Mucosa of descending colon (tissue), 3 donors: ENCODE measurements around the gene TRIM47. TPM values are rescaled to one million over a fixed set of nuclear protein-coding genes. Genes with fewer than 3 reads are reported as not detected.
A peak's percentile ranks its signal among the peaks of the same experiment; 100 is the strongest.

Source experiments
- ATAC-seq: fragments of 200-7000 bp; cut with Tn5 transposase; one replicate; pipeline ENCODE4 v1.9.1; 2020; ENCODE audit warnings: mild to moderate bottlenecking, moderate library complexity
- DNase-seq, 3 donors: peaks; one replicate each; pipeline ENCODE4 v3.0.0-alpha.2; 2020
- H3K36me3 ChIP-seq: fragments of 200-600 bp; one replicate; pipeline ENCODE4 v1.8.0; 2021; ENCODE audit warnings: low read depth, mild to moderate bottlenecking
- H3K4me1 ChIP-seq: fragments of 200-600 bp; one replicate; pipeline ENCODE4 v1.8.0; 2021; ENCODE audit warnings: low read depth, mild to moderate bottlenecking
- H3K4me3 ChIP-seq: fragments of 200-600 bp; one replicate; pipeline ENCODE4 v1.8.0; 2021; ENCODE audit warnings: mild to moderate bottlenecking
- H3K9me3 ChIP-seq: fragments of 200-600 bp; one replicate; pipeline ENCODE4 v1.8.0; 2021; ENCODE audit warnings: mild to moderate bottlenecking
- intact Hi-C, 2 donors: fragments of 100-400 bp; cut with DNase I in 1 of 2; cut with micrococcal nuclease in 1 of 2; formaldehyde crosslinking; loops; one replicate each; pipeline versions ENCODE4 v1.11.0 to v1.11.1; 2022; cut with DNase I, micrococcal nuclease
- total RNA-seq, 3 donors: library from RNA; stranded (reverse); fragmentation: NEBNext Ultra II Directional in 2 of 3; extraction: Animal tissue kit (Norgen Biotek cat#: 25700) in 2 of 3; gene quantifications; one replicate each; pipeline versions ENCODE4 v1.2.1 to v1.2.4, GENCODE V29; 2021 to 2023
- TF ChIP-seq, protein P1 (sequence below): fragments of 200-600 bp; IDR thresholded peaks from one replicate; pipeline ENCODE4 v1.8.0; 2022; ENCODE audit warnings: antibody characterized with exemption, mild to moderate bottlenecking
- donor health status: DM: no; HTN: no; CAD: no; lungs with moderate emphysema.
- donor health status: DM: no; HTN: no; CAD: no.
- donor health status: DM: no; HTN: yes; CAD: no.

Gene TRIM47
- total RNA-seq, 3 donors from 2014 or later = 44.5 to 77.4 (median 53.4) TPM

DNA sequence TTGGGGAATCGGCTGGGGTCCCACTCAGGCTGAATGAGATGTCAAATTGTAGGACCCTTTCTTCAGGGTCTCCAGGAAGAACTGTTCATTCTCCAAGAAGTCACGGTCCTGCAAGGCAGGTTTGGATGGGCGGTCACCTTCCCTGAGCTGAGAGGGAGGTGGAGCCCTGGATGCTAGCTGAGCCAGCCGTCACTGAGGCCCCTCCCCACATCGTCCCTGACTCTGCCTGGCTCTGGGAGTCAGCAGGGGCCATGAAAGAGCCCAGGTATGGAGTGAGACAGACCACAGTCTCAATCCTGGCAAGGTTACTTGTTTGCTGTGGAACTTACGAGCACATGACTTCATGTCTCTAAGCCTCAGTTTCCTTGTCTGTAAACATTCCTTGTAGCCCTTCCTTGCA, 32.3 kb upstream of the TRIM47 start:
- Histone ChIP-seq H3K4me1 (peaks cover 5% of the 10 kb centered on the region), H3K9me3 (no peaks in the 10 kb centered on the region), H3K4me3 (no peak overlapping the region), H3K36me3 (no peaks in the 10 kb centered on the region)
- TF ChIP-seq, protein P1, sequence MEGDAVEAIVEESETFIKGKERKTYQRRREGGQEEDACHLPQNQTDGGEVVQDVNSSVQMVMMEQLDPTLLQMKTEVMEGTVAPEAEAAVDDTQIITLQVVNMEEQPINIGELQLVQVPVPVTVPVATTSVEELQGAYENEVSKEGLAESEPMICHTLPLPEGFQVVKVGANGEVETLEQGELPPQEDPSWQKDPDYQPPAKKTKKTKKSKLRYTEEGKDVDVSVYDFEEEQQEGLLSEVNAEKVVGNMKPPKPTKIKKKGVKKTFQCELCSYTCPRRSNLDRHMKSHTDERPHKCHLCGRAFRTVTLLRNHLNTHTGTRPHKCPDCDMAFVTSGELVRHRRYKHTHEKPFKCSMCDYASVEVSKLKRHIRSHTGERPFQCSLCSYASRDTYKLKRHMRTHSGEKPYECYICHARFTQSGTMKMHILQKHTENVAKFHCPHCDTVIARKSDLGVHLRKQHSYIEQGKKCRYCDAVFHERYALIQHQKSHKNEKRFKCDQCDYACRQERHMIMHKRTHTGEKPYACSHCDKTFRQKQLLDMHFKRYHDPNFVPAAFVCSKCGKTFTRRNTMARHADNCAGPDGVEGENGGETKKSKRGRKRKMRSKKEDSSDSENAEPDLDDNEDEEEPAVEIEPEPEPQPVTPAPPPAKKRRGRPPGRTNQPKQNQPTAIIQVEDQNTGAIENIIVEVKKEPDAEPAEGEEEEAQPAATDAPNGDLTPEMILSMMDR = no peak
- no peak for ATAC-seq
- intact Hi-C loops = no loop called here
- no peak for DNase-seq

DNA sequence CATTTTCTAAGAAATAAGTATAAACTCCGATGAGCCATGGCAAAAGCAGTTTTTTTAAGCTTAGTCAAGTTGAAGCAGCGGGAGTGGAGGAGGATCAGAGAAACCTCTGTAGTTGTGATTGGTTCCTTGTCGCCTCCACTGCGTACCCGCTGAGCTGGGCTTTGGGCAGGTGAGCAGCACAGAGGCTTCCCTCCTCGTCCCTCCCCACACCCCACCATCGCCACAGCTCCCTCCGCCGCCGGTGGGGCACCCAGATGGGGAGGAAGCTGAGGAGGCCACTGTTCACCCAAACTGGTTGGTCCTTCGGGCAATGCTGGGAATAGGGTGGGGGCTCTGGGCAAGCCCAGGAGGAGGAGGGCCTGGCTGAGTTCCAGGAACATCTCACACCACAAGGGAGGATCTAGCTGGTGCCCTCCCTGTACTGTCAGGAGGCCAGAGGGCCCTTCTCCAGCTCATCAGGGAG, 31.5 kb upstream of the TRIM47 start:
- no peaks in the 10 kb centered on the region for H3K9me3 ChIP-seq
- DNase-seq = no peak
- peak; percentile 19 for ATAC-seq
- H3K36me3 ChIP-seq = no peaks in the 10 kb centered on the region
- peaks cover 5% of the 10 kb centered on the region for H3K4me1 ChIP-seq
- TF ChIP-seq, protein P1 = no peak
- intact Hi-C loops = loop anchor here (10.0 kb wide), 1 partner anchor 95 kb away; the partner anchor contains the start of gene CDK3 (in 2 of the 2)
- H3K4me3 ChIP-seq = no peak overlapping the region

DNA sequence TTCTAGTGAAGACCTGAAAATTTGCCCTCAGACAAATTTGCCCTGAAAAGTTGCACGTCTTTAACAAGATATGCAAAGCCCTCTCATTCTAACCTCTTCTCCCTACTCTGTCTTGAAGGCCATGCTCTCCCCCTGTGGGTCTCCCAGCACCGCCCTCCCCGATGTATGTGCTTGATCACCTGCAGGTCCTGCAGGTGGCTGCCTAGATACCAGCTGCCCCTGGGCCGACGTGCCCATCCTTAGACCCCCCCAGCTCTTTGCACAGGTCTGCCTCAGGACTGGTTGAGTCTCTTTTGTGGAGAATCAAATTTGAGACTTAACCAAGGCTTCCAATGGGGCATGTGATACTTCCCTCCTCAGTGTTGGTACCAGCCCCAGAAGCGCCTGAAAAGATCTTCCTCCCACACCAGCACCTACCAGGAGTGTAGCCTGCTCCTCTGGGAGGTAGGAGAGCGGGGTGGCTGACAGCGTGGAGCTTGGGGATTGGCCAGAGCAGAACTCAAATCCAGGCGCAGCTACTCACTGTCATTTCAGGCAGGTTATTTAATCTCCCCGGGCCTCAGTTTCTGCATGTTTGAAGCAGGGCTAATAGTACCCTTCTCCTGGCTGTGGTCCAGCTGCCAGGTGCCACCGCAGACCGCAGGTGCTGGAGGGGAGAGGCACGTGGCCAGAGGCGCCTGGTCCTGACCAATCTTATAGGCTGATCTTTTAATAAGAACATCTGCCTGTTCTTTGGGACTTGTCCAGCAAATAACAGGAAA, 30.9 kb upstream of the TRIM47 start:
- DNase-seq (no peak), ATAC-seq (no peak)
- TF ChIP-seq, protein P1 = no peak
- Histone ChIP-seq H3K4me1 (peaks cover 5% of the 10 kb centered on the region), H3K36me3 (no peaks in the 10 kb centered on the region), H3K4me3 (no peak overlapping the region), H3K9me3 (no peaks in the 10 kb centered on the region)
- intact Hi-C loops = loop anchor here (10.0 kb wide), 1 partner anchor 96 kb away; the partner anchor contains the start of gene CDK3 (in 2 of the 2)

DNA sequence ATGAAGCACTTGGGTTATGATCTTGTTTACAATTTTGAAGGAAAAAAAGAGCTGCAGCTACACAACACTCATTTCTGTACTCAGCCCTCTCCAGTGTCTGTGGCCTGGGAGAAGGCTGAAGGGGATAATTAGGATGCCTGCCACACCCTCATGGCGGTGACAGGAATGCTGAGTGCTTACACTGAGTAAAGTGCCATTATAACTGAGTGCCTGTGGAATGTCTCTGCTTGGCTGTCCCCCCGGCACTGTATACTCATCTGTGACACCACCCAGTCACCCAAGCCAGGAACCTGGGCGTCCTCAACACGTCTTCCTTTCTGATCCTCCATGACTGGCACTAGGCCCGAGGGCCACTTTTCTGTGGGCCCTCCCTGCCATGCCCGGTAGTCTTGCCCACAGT, 29.8 kb upstream of the TRIM47 start:
- no peaks in the 10 kb centered on the region for H3K9me3 ChIP-seq
- TF ChIP-seq, protein P1 = no peak
- H3K36me3 ChIP-seq = no peaks in the 10 kb centered on the region
- intact Hi-C loops = loop anchor here (10.0 kb wide), 1 partner anchor 97 kb away; the partner anchor contains the start of gene CDK3 (in 2 of the 2)
- DNase-seq = no peak
- no peak for ATAC-seq
- peaks cover 12% of the 10 kb centered on the region for H3K4me1 ChIP-seq
- no peak overlapping the region for H3K4me3 ChIP-seq

DNA sequence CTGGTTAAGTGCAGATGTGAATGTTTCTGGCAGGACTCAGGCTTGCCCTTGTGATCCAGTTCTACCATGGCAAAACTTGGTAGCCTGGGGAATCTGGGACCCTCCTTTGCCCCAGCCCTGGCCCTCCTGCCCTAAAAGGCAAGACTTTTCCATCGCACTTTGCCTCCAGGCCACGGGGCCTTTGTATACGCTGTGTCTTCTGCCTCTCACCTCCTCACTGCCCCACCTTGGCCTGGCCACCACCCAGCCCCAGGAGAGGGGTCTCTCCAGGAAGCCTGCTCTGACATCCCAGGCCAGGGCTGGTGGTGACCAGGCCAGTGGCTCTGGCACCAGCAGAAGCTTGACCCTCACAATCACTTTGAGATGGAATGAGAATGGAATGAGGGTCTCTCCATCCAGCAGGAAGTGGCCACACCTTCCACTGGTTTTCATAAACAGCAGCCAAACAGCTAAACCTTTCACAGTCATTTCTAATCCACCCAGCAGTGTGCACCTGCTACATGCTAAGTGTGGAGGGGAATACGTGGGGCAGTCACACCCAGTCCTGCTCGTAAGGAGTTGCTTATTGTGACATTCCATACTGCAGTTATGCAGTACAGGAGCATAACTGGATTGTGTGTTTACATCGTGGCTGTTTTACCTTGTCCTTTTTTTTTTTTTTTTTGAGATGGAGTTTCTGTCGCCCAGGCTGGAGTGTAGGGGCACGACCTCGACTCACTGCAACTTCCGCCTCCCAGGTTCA, 27.9 kb upstream of the TRIM47 start:
- Histone ChIP-seq H3K4me3 (no peak overlapping the region), H3K4me1 (peaks cover 12% of the 10 kb centered on the region), H3K9me3 (no peaks in the 10 kb centered on the region), H3K36me3 (no peaks in the 10 kb centered on the region)
- TF ChIP-seq, protein P1 = no peak
- ATAC-seq (no peak), DNase-seq (no peak)
- intact Hi-C loops = loop anchor here (10.0 kb wide), 1 partner anchor 98 kb away; the partner anchor contains the start of gene CDK3 (in 2 of the 2)
